Iris pigment epithelial cell (primary cell): Measurements from ENCODE around the gene RASA4B.

Experiments used
- DNase-seq: peaks from one replicate; pipeline ENCODE4 v3.0.0-alpha.2; 2011; ENCODE audit warnings: low read depth

Gene RASA4B

DNA sequence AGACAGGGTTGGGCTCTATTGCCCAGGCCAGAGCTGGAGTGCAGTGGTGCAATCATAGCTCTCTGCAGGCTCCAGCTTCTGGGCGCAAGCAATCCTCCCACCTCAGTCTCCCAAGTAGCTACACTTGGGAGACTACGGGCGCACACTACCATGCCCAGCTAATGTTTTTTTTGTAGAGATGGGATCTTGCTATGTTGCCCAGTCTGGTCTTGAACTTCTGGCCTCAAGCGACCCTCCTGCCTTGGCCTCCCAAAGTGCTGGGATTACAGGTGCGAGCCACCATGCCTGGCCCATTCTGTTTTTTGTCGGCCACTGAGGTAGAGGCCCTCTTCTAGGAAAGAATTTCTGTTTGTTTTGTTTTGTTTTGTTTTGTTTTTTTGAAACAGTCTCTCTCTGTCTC, 65.1 kb downstream of the RASA4B start:
- DNase-seq: no peak

- no peak for DNase-seq
These were observed 66.1 kb downstream of the RASA4B start for GRCh38 chr7:102451371-102452054.

- no peak for DNase-seq
These were observed 67.3 kb downstream of the RASA4B start for GRCh38 chr7:102450242-102450641.

DNA sequence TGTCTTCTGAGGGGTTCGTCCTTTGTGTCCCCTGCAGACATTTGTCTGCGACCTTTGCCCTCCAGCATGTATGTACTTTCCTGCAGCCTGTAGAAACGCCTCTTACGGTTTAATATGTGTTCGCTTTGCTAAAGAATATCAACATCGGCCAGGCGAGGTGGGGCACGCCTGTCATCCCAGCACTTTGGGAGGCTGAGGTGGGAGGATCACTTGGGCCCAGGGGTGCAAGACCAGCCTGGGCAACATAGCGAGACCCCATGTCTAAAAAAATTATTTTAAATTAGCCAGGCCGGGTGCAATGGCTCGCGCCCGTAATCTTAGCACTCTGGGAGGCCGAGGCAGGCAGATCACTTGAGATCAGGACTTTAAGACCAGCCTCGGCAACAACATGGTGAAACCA, 68.4 kb downstream of the RASA4B start:
- no peak for DNase-seq

DNA sequence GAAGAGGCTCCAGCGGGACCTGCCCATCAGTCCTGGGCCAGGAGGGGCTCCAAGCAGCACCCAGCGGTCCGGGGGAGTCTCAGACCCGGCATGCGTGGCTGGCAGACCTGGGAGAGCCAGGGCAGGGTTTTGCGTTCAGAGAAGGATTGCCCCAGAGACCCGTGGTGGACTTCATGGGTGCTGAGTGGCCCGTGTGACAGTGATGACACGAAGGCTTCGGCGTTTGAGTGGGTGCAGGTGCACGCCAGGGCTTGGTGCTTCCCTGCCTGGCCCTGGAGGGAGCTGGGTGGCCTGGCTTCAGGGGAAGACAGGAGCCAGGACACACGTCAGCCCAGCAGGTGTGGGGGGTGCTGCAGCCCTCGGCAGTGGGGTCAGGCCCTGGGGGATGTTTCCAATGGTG, 70.3 kb downstream of the RASA4B start:
- DNase-seq: no peak

DNA sequence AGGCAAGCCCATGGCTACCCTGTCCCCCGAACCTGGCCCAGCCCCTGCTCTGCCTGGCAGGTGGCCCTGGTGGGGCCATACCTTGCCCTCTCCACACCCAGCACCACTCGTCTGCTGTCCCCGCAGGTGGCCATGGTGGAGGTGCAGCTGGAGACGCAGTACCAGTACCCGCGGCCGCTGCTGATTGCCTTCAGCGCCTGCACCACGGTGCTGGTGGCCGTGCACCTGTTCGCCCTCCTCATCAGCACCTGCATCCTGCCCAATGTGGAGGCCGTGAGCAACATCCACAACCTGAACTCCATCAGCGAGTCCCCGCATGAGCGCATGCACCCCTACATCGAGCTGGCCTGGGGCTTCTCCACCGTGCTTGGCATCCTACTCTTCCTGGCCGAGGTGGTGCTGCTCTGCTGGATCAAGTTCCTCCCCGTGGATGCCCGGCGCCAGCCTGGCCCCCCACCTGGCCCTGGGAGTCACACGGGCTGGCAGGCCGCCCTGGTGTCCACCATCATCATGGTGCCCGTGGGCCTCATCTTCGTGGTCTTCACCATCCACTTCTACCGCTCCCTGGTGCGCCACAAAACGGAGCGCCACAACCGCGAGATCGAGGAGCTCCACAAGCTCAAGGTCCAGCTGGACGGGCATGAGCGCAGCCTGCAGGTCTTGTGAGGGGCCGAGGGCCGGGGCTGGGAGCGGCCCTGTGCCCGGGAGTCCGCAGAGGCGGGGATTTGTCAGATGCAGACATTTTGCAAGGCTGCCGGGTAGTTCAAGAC, 71.0 kb downstream of the RASA4B start:
- DNase-seq: no peak

DNA sequence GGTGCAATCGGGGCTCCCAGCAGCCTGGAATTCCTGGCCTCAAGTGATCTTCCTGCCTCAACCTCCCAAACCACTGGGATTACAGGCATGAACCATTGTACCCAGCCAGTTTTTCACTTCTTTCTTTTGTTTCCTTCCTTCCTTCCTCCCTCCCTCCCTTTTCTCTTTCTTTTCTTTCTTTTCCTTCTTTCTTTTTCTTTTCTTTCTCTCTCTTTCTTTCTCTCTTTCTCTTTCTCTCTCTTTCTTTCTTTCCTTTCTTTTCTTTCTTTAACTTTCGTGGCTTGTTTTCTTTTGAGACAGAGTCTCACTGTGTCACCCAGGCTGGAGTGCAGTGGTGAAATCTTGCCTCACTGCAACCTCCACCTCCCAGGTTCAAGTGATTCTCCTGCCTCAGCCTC, 71.9 kb downstream of the RASA4B start:
- DNase-seq: no peak

DNA sequence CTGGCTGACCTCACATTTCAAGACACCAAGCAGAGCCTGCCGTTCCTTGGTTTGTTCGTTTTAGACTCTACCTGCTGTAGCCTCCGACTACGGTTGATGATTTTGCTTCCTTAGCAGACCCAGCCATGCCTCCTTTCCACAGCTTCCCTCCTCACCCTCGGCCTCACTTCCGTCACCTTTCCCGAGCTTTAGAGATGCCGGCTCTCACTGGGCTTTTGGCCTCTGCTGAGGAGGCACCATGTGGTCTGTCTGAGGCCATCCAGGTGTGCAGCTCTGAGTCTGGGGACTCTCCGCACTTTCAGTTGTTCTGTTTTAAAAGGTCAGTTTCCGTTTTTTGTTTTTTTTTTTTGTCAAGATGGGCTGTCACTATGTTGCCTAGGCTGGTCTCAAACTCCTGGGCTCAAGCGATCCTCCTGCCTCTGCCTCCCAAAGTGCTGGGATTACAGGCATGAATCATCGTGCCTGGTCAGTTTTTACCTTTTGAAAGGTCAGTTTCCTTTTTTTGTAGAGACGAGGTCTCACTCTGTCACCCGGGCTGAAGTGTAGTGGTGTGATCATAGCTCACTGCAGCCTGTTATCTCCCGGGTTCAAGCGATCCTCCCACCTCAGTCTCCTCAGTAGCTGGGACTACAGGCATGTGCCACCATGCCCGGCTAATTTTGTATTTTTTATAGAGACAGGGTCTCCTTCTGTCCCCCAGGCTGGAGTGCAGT, 72.5 kb downstream of the RASA4B start:
- no peak for DNase-seq

DNA sequence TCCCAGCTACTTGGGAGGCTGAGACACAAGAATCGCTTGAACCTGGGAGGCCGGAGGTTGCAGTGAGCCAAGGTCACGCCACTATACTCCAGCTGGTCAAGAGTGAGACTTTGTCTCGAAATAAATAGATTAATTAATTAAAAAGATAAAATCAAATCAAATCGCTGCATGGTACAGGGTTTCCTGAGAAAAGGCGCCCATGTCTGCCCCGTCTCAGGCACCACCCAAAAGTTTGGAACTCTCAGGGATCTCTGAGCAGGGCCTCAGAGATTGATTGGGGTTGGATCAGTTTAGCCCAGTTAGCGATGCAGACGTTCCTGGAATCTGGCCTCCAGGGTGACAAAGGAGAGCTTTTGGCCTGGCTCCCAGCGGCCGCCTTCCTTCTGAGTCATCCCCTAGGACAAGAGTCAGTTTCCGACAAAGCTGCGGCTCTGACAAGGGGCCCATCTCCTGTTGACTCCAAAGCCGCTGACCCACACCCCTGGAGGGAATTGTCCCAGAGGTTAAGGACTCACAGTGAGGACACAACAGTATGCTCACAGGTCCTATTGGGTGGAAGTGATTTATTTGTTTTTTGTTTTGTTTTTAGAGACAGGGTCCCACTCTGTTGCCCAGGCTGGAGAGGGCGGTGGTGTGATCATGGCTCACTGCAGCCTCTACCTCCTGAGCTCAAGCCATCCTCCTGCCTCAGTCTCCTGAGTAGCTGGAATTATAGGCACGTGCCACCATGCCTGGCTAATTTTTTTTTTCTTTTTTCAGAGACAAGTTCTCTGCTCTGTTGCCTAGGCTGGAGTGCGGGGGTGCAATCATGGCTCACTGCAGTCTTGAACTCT, 77.4 kb downstream of the RASA4B start:
- peak; percentile 75 for DNase-seq

GRCh38 chr7:102436118-102436517, 81.5 kb downstream of the RASA4B start:
- DNase-seq: no peak

DNA sequence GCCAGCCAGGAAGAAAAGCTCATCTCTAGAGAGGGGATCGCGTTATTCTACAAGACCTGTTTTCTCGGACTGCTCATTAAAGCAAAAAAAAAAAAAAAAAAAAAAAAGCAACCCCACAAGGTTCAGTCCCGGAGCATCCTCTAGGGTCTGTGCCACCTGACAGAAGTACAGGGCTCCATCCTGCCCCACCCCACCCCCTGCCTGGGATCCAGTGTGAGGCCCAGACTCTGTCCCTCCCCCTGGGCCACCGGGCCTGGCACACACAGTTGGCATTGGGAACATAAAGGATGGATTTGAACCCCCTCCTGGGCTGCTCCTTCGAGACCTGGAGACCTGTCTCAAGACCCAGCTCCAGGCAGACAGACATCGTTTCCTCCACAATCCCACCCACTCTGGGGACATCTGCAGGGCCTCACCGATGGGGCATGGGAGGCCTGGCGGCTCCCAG, 83.5 kb downstream of the RASA4B start:
- peak; percentile 55 for DNase-seq

- peak; percentile 58 for DNase-seq
These were observed 84.1 kb downstream of the RASA4B start, which contains the start of gene ORAI2 for GRCh38 chr7:102433219-102434038. ORAI2 (plus strand) TSS chr7:102433575; CDS start chr7:102438957, 5,382 bp downstream.
